AG10803 (cell line): Measurements from ENCODE around the gene GALNS.

ENCODE experiments used
- DNase-seq: peaks from one replicate; pipeline ENCODE4 v3.0.0; 2010; ENCODE audit warnings: low read depth
- H3K4me3 ChIP-seq: 2 replicates; pipeline ENCODE4 v1.5.1; 2011; ENCODE audit warnings: mild to moderate bottlenecking, low read length, control low read depth
- TF ChIP-seq, protein P1 (sequence below): conservative IDR thresholded peaks from 2 replicates; pipeline ENCODE4 v1.5.1; 2011; ENCODE audit warnings: mild to moderate bottlenecking, low read length, control low read depth, inconsistent platforms

The GALNS gene

DNA sequence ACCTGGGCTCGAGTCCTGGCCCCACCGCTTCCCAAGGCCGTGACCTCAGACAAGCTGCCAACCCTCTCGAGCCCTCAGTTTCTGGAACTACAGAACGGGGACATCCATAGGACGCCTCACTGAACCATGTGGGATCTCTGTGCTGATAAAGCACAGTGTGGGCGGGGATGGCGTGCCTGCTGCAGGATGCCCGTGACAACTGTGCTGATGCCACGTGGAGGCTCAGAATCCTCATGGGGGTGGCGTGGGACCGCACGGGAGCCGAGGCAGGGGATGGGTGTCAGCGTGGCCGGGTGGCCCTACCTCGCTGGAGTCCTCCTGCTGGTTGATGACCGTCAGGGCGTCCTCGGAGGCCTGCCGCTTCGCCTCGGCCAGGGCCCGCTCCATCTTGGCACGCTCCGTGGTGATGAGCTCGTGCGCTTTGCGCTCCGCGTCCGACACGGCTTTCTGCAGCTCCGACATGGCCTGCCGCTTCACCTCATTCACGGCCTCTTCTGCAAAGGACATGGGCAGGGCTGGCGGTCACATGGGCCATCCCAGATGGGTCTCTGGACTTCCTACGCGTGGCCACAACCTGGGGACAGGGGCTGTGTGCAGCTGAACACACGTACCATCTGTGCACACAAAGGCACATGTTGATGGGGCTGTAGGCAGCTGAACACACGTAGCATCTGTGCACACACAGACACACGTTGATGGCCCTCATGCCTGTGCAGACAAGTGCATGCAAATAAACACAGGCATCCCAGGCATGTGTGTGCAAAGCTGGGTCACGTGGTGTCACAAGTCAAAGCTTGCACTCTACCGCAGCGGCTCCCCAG is 22.4 kb upstream of the GALNS start:
- H3K4me3 ChIP-seq: no peak overlapping the region
- TF ChIP-seq, protein P1, sequence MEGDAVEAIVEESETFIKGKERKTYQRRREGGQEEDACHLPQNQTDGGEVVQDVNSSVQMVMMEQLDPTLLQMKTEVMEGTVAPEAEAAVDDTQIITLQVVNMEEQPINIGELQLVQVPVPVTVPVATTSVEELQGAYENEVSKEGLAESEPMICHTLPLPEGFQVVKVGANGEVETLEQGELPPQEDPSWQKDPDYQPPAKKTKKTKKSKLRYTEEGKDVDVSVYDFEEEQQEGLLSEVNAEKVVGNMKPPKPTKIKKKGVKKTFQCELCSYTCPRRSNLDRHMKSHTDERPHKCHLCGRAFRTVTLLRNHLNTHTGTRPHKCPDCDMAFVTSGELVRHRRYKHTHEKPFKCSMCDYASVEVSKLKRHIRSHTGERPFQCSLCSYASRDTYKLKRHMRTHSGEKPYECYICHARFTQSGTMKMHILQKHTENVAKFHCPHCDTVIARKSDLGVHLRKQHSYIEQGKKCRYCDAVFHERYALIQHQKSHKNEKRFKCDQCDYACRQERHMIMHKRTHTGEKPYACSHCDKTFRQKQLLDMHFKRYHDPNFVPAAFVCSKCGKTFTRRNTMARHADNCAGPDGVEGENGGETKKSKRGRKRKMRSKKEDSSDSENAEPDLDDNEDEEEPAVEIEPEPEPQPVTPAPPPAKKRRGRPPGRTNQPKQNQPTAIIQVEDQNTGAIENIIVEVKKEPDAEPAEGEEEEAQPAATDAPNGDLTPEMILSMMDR: no peak
- no peak for DNase-seq

DNA sequence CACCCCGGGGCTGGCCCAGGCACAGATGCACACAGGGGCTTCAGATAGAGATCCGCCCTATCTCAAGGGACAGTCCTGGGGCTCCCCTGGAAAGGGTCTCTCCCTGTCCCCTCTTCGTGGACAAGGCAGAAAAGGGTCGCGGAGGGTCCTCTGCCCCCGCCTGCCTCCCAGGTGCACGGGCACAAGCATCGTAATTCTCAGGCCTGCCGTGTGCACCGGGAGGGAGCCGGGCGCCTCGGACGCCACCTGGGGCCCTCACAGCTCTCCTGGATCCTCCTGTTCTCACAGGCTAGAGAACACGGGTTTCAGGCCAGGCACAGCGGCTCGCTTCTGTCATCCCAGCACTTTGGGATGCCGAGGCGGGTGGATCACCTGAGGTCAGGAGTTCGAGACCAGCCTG is 21.6 kb upstream of the GALNS start:
- no peak overlapping the region for H3K4me3 ChIP-seq
- no peak for DNase-seq
- TF ChIP-seq, protein P1: no peak

DNA sequence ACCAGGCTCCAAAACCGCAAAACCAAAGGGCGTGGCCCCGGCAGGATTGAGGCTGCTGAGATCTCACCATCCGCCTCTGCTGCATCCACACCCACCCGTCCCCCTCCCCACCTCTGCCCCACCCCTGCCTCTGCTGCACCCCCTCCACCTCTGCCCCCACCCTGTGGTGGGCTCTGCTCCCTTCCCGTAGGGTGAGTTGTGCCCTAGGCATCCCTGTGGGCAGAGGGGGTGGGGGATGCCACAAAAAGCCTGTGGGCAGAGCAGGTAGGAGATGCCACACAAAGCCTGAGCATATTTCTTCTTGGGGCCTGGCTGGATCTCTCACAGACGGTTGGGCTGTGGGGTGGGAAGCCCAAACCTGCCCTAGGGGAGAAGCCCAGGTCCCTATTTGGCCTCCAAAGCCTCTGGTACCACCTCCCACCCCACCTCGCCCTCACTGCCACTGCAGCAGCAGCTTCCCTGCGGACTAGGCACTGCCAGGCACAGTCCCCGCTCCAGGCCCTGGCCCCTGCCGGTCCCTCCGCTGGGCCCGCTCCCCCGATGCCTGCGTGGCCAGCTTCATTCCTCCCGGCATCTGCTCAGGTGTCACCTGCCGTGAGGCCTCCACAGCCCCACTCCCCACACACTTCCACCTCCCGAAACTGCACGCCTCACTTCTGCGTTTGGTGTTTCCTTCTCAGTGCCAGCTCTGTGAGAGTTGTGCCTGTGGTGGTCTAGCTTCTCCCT is 21.0 kb upstream of the GALNS start:
- TF ChIP-seq, protein P1: no peak

DNA sequence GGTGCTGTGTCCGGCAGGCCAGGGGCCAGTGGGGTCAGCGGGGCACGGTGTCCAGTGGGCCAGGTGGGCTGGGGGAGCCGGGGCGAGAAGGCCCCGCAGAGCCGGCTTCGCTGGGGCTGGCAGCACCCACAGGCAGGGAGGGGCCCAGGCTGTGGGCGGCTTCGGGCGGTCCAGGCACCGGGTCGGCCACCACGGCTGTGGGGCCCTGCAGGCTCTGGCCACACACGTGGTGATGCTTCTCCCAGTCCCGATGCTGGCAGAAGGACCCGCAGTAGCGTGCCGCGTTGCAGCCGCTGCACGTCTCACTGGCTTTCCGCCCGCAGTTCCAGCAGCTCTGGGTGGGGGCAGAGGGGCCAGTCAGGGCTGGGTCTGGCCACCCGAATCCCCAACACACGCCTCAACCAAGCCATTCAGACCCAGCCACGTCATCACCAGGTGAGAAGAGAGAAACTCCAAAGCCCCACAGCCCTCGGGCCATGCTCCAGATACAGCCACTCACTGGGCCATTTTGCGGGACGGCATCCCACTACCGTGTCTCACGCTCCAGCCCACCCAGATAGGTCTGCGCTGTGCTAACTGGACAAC is 20.3 kb upstream of the GALNS start:
- TF ChIP-seq, protein P1: no peak
- DNase-seq: no peak
- H3K4me3 ChIP-seq: no peak overlapping the region

More for the DNA sequence above, 21.0 kb upstream of the GALNS start:
- no peak overlapping the region for H3K4me3 ChIP-seq
- no peak for DNase-seq

DNA sequence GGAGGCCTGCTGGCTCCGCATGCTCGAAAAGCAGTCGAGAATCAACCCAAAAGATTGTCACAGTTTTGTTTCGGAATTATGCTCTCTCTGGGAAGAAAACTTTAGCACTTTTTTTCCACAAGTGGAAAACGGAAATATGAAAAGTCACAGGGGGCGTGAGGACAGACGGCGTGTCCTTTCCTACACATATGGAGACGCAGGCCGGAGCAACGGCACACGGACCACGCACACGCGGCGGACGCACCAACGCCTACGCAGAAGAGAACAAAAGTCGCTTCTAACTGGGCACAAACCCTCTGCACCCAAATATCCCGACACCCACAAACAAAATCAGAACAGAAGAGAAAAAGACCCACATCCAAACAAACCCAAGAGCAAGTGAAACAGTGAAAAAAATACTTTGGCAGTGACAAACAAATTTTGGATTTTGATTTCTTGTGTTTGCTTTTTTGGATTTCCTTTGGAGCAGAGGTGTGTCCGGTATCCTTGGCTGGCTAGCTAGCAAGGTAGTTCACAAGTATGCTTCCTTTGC is 19.0 kb upstream of the GALNS start:
- no peak for DNase-seq
- TF ChIP-seq, protein P1: no peak
- H3K4me3 ChIP-seq: no peak overlapping the region

DNA sequence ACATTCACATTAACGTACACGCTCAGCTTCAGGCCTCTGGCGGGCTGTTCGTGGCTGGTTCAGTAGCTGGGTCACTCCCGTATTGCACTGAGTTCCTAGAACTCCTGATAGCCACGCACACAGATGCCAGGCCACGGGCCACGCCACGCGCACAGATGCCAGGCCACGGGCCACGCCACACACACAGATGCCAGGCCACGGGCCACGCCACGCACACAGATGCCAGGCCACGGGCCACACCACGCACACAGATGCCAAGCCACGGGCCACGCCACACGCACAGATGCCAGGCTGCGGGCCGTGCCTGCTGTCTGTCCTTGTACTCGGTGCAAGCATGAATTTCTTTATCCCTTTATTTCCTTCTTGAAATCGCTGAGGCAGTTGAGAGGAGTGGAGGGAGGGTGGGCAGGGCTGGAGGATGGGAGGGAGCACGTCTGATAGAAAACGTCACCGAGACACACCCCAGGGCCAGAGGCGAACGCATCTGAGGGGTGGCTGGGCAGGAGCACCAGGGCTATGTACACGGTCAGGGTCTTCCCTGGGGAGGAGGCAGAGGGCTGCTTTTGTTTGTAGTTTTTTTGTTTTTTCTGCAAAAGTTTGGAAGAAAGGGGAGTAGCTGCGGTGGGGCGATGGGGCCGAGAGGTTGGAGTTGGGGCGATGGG is 18.3 kb upstream of the GALNS start:
- DNase-seq: no peak
- TF ChIP-seq, protein P1: no peak
- H3K4me3 ChIP-seq: no peak overlapping the region
